A549 (cell line): ENCODE results near the gene TGIF1. TPM values are rescaled to one million over a fixed set of nuclear protein-coding genes. Genes with fewer than 3 reads are reported as not detected.

Experiments used
- ATAC-seq, 2 experiments: fragments of 200-7000 bp in 1 of 2; fragments of >200 bp in 1 of 2; cut with Nextera tagmentation in 1 of 2; cut with Tn5 transposase in 1 of 2; 3 replicates each; pipeline versions ENCODE4 v1.8.0 to v1.9.1; 2018 to 2020; ENCODE audit warnings: mild to moderate bottlenecking in 1 of 2, moderate library complexity in 1 of 2
- CTCF ChIA-PET: fragments of 300-600 bp; sonication (Branson Sonifier 250); formaldehyde crosslinking; extraction: SDS; loops from one replicate; lab custom pipeline; 2021; ENCODE audit warnings: antibody characterized with exemption, inconsistent platforms; lab: Yijun Ruan, JAX
- POLR2A ChIA-PET: fragments of 350-600 bp; formaldehyde crosslinking; extraction: SDS; loops from one replicate; lab custom pipeline; 2021; ENCODE audit warnings: antibody characterized with exemption, inconsistent platforms; lab: Yijun Ruan, JAX
- DNase-seq, 2 experiments: peaks; one replicate each; pipeline versions ENCODE4 v3.0.0 to v3.0.0-alpha.2; 2011 to 2016; ENCODE audit warnings: low read depth in 1 of 2, low spot score in 1 of 2
- FAIRE-seq: peaks from 2 replicates; lab custom pipeline; 2011; peaks lifted over from hg19 to GRCh38; lab: Jason Lieb, UNC
- H3K27ac ChIP-seq, 2 experiments: fragments of >200 bp; sonication (Bioruptor Twin); formaldehyde crosslinking; 3 replicates each; pipeline ENCODE4 v1.5.1; 2016 to 2017
- H3K4me1 ChIP-seq: fragments of >200 bp; sonication (Bioruptor Twin); formaldehyde crosslinking; 3 replicates; pipeline ENCODE4 v1.6.1; 2016
- H3K4me2 ChIP-seq: fragments of >200 bp; sonication (Bioruptor Twin); formaldehyde crosslinking; 3 replicates; pipeline ENCODE4 v1.6.1; 2016
- H3K4me3 ChIP-seq: fragments of >200 bp; sonication (Bioruptor Twin); formaldehyde crosslinking; 3 replicates; pipeline ENCODE4 v1.5.1; 2016
- H3K9me3 ChIP-seq: fragments of >200 bp; sonication (Bioruptor Twin); formaldehyde crosslinking; 3 replicates; pipeline ENCODE4 v1.6.1; 2016
- BCL3 ChIP-seq: fragments of >200 bp; sonication (Bioruptor Twin); formaldehyde crosslinking; IDR thresholded peaks from 3 replicates; pipeline ENCODE4 v1.6.1; 2016
- BHLHE40 ChIP-seq: IDR thresholded peaks from 2 replicates; pipeline ENCODE4 v1.6.1; 2012; ENCODE audit warnings: low read depth, low read length, inconsistent platforms
- CHD2 ChIP-seq: fragments of 150-350 bp; IDR thresholded peaks from 2 replicates; pipeline ENCODE4 v1.6.1; 2014; ENCODE audit warnings: low read length; ENCODE audit not compliant: partially characterized antibody
- FOSB ChIP-seq: fragments of 250-450 bp; sonication (Bioruptor Pico); IDR thresholded peaks from 2 replicates; pipeline ENCODE4 v1.5.0; 2020; ENCODE audit warnings: mild to moderate bottlenecking, moderate library complexity
- FOSL2 ChIP-seq, 2 experiments: fragments of 450-650 bp in 1 of 2; fragments of >200 bp in 1 of 2; sonication (Bioruptor Twin) in 1 of 2; formaldehyde crosslinking; IDR thresholded peaks; 2 replicates each; pipeline versions ENCODE4 v1.5.0 to v1.6.1; 2016 to 2020; ENCODE audit warnings: mild to moderate bottlenecking in 1 of 2, moderate library complexity in 1 of 2
- FOXS1 ChIP-seq: fragments of 250-450 bp; sonication (Bioruptor Pico); IDR thresholded peaks from 2 replicates; pipeline ENCODE4 v1.5.0; 2020; ENCODE audit warnings: mild to moderate bottlenecking, moderate library complexity
- GATA3 ChIP-seq: IDR thresholded peaks from 2 replicates; pipeline ENCODE4 v1.6.1; 2012; ENCODE audit warnings: borderline replicate concordance
- HDAC2 ChIP-seq: fragments of 200-600 bp; sonication (generic); IDR thresholded peaks from 2 replicates; pipeline ENCODE4 v1.6.1; 2016
- HOXA7 ChIP-seq: fragments of 250-450 bp; sonication (Bioruptor Pico); IDR thresholded peaks from 2 replicates; pipeline ENCODE4 v1.5.0; 2020; ENCODE audit warnings: mild to moderate bottlenecking, moderate library complexity
- HOXB5 ChIP-seq: fragments of 250-450 bp; sonication (Bioruptor Pico); IDR thresholded peaks from 2 replicates; pipeline ENCODE4 v1.5.0; 2020; ENCODE audit warnings: mild to moderate bottlenecking, moderate library complexity
- JUN ChIP-seq, 2 experiments: fragments of >200 bp; sonication (Bioruptor Twin); formaldehyde crosslinking; IDR thresholded peaks; 2 replicates in 1 of 2; 3 replicates in 1 of 2; pipeline ENCODE4 v1.6.1; 2016 to 2017
- PHF8 ChIP-seq: fragments of 200-600 bp; sonication (generic); IDR thresholded peaks from 2 replicates; pipeline ENCODE4 v1.6.1; 2016; ENCODE audit warnings: low read depth, mild to moderate bottlenecking, antibody characterized with exemption, moderate library complexity, borderline replicate concordance
- POLR2AphosphoS2 ChIP-seq: conservative IDR thresholded peaks from 2 replicates; pipeline ENCODE4 v1.6.1; 2012; ENCODE audit warnings: low read length, improper control_type of control experiment, inconsistent platforms
- SMC3 ChIP-seq: fragments of >200 bp; sonication (Bioruptor Twin); formaldehyde crosslinking; IDR thresholded peaks from 3 replicates; pipeline ENCODE4 v1.6.1; 2018; ENCODE audit warnings: inconsistent platforms
- TFCP2L1 ChIP-seq: fragments of 250-450 bp; sonication (Bioruptor Pico); IDR thresholded peaks from 2 replicates; pipeline ENCODE4 v1.5.0; 2021; ENCODE audit warnings: mild to moderate bottlenecking
- ZFP36 ChIP-seq: fragments of 450-650 bp; IDR thresholded peaks from 2 replicates; pipeline ENCODE4 v1.6.1; 2014; ENCODE audit warnings: borderline replicate concordance; ENCODE audit not compliant: partially characterized antibody
- WGBS: methylation state at CpG from one replicate; pipeline ENCODE4 v1.1.6; 2017; ENCODE audit errors: missing lambda C conversion rate; 5-methylcytosine and 5-hydroxymethylcytosine counted together
- polyA plus RNA-seq, 4 experiments: library from polyadenylated mRNA; depleted of rRNA in 3 of 4; stranded (reverse); fragments of >200 nt; fragmentation: RNase III in 1 of 4; extraction: RNeasy Plus Mini Kit Qiagen cat#74134 plus additional on column Dnase treatment in 1 of 4; gene quantifications; 2 replicates in 3 of 4; 3 replicates in 1 of 4; pipeline ENCODE4 v1.2.3, GENCODE V29; 2011 to 2017

Gene TGIF1
- polyA plus RNA-seq, 2 of the 4 experiments (the other 2 are of a cell fraction), result 160 to 174 TPM

- peak; percentile 13 to 30 for ATAC-seq
- peak overlapping the region; percentile 93 for H3K4me3 ChIP-seq
- peak overlapping the region; percentile 98 to 100 for H3K27ac ChIP-seq
- no peaks in the 10 kb centered on the region for H3K9me3 ChIP-seq
- TF ChIP-seq TFCP2L1 (peak; percentile 20; the same call in 1 of the 2 replicates), BHLHE40 (peak; percentile 58), GATA3 (peak; percentile 41), HOXB5 (no peak), HDAC2 (no peak), ZFP36 (no peak)
- peak overlapping the region; percentile 97 for H3K4me2 ChIP-seq
- CTCF ChIA-PET, result interaction anchor here (0.8 to 1.1 kb wide), 2 partner anchors 145 to 166 kb away, joined by 3 read pairs; no protein-coding TSS in a partner anchor
- peak in 1 of 2 experiments; percentile 86 for DNase-seq
- 0% methylated on average over 6 of the region's 47 CpGs for WGBS
- FAIRE-seq, result no peak
- H3K4me1 ChIP-seq, result peaks cover 24% of the 10 kb centered on the region
- POLR2A ChIA-PET, result interaction anchor here (1.0 to 3.3 kb wide), 9 partner anchors 9 to 216 kb away, joined by 4 to 47 read pairs (median 6); no protein-coding TSS in a partner anchor
These were observed 410 bp upstream of the TGIF1 start for GRCh38 chr18:3449512-3450011.

- Histone ChIP-seq H3K4me2 (peak overlapping the region; percentile 98), H3K4me3 (peak overlapping the region; percentile 93), H3K4me1 (peaks cover 17% of the 10 kb centered on the region), H3K27ac (peak overlapping the region; percentile 98 to 100), H3K9me3 (no peaks in the 10 kb centered on the region)
- FAIRE-seq (no peak), ATAC-seq (no peak), DNase-seq (no peak)
- 0% methylated on average over 6 of the region's 30 CpGs for WGBS
- POLR2A ChIA-PET, result interaction anchor here (1.0 to 6.2 kb wide), 4 partner anchors 9 to 215 kb away, joined by 3 to 48 read pairs (median 22); no protein-coding TSS in a partner anchor
- TF ChIP-seq POLR2AphosphoS2 (0 out of 2 replicates have a peak, but pooled peaks have one; percentile 24), JUN (IDR thresholded peaks at IDR 0.05) (peak in 1 of 2 experiments; percentile 11; a peak in 3 of 5 replicates), FOXS1 (no peak)
- CTCF ChIA-PET, result interaction anchor here (0.5 to 2.3 kb wide), 3 partner anchors 30 to 169 kb away, joined by 3 to 14 read pairs (median 4); no protein-coding TSS in a partner anchor
These were observed 819 bp downstream of the TGIF1 start for GRCh38 chr18:3450799-3451182.

GRCh38 chr18:3451183-3451988 lies 1.4 kb downstream of the TGIF1 start:
- peak overlapping the region; percentile 98 to 100 for H3K27ac ChIP-seq
- ATAC-seq (peak in 1 of 2 experiments; percentile 8; a peak in 3 of 6 replicates), FAIRE-seq (no peak), DNase-seq (peak in 1 of 2 experiments; percentile 86)
- H3K9me3 ChIP-seq, result no peaks in the 10 kb centered on the region
- peak overlapping the region; percentile 93 for H3K4me3 ChIP-seq
- under 1% methylated on average over 33 of the region's 50 CpGs for WGBS
- ChIA-PET CTCF (interaction anchor here (0.8 to 11.1 kb wide), 5 partner anchors 143 to 215 kb away, joined by 4 to 109 read pairs (median 14); no protein-coding TSS in a partner anchor), POLR2A (interaction anchor here (1.0 to 11.5 kb wide), 6 partner anchors 8 to 215 kb away, joined by 3 to 146 read pairs (median 22); no protein-coding TSS in a partner anchor)
- peaks cover 11% of the 10 kb centered on the region for H3K4me1 ChIP-seq
- H3K4me2 ChIP-seq, result peak overlapping the region; percentile 98
- TF ChIP-seq FOXS1, result no peak
- TF ChIP-seq POLR2AphosphoS2, result 0 out of 2 replicates have a peak, but pooled peaks have one; percentile 47
- 0 out of 2 replicates have a peak, but pooled peaks have one; percentile 14 for TF ChIP-seq HOXA7 (CRISPR knock-in tag)
- no peak for TF ChIP-seq FOSB (CRISPR knock-in tag)
- no peak for TF ChIP-seq SMC3
- TF ChIP-seq FOSL2 (IDR thresholded peaks at IDR 0.05), result no peak
- no peak for TF ChIP-seq FOSL2 (CRISPR knock-in tag; IDR thresholded peaks at IDR 0.05)
- TF ChIP-seq CHD2, result no peak
- TF ChIP-seq JUN (IDR thresholded peaks at IDR 0.05), result peak; percentile 40 to 55; a peak in 3 of 5 replicates
- peak; percentile 8; the same call in 1 of the 2 replicates for TF ChIP-seq PHF8
- peak; percentile 15; the same call in 1 of the 3 replicates for TF ChIP-seq BCL3
- TF ChIP-seq TFCP2L1, result peak; percentile 44; the same call in 1 of the 2 replicates
